A673 (cell line): ENCODE measurements around the gene TAF9. TPM values are rescaled to one million over a fixed set of nuclear protein-coding genes. Genes with fewer than 3 reads are reported as not detected.

Experiments
- BruUV-seq: library from RNA; stranded (reverse); fragments of 400-500 nt; replicated peaks from 2 replicates; lab custom pipeline; 2021; lab: Mats Ljungman, UMichigan
- CTCF ChIA-PET: fragments of 300-600 bp; sonication (Branson Sonifier 250); formaldehyde crosslinking; loops from one replicate; lab custom pipeline; 2022; ENCODE audit warnings: antibody characterized with exemption; lab: Charles Lee
- POLR2A ChIA-PET: fragments of 300-600 bp; sonication (Branson Sonifier 250); formaldehyde crosslinking; loops from one replicate; lab custom pipeline; 2022; ENCODE audit warnings: antibody characterized with exemption; ENCODE audit not compliant: low non-redundant PET; lab: Charles Lee
- DNase-seq: peaks from one replicate; pipeline ENCODE4 v3.0.0-alpha.2; 2015; ENCODE audit warnings: low spot score
- H3K27ac ChIP-seq: fragments of 200-600 bp; sonication (generic); 2 replicates; pipeline ENCODE4 v1.5.1; 2016; ENCODE audit warnings: mixed run types, low read depth, mild to moderate bottlenecking, mixed read lengths, antibody characterized with exemption, low read length; ENCODE audit not compliant: poor library complexity, severe bottlenecking
- H3K27me3 ChIP-seq: fragments of 200-600 bp; sonication (generic); replicated peaks from 2 replicates; pipeline ENCODE4 v1.6.1; 2017; ENCODE audit warnings: mixed run types, low read depth, mild to moderate bottlenecking, mixed read lengths, antibody characterized with exemption, low read length; ENCODE audit not compliant: insufficient read depth, poor library complexity
- H3K36me3 ChIP-seq: fragments of 200-600 bp; sonication (generic); 2 replicates; pipeline ENCODE4 v1.6.1; 2016; ENCODE audit warnings: mixed run types, mild to moderate bottlenecking, mixed read lengths, antibody characterized with exemption, low read length; ENCODE audit not compliant: insufficient read depth, poor library complexity, severe bottlenecking
- H3K4me1 ChIP-seq: fragments of 200-600 bp; sonication (generic); 2 replicates; pipeline ENCODE4 v1.6.1; 2017; ENCODE audit warnings: mixed run types, mild to moderate bottlenecking, mixed read lengths, antibody characterized with exemption, low read length; ENCODE audit not compliant: insufficient read depth, poor library complexity, severe bottlenecking
- H3K4me3 ChIP-seq: fragments of 200-600 bp; sonication (generic); 2 replicates; pipeline ENCODE4 v1.5.1; 2016; ENCODE audit warnings: low read depth, mixed run types, mild to moderate bottlenecking, mixed read lengths, low read length; ENCODE audit not compliant: poor library complexity, severe bottlenecking
- H3K9me3 ChIP-seq: fragments of 200-600 bp; sonication (generic); 2 replicates; pipeline ENCODE4 v1.6.1; 2016; ENCODE audit warnings: mixed run types, low read depth, mild to moderate bottlenecking, mixed read lengths, antibody characterized with exemption, low read length; ENCODE audit not compliant: poor library complexity, severe bottlenecking
- CTCF ChIP-seq: fragments of 300-800, 200-600 bp; sonication (generic); conservative IDR thresholded peaks from 2 replicates; pipeline ENCODE4 v1.5.1; 2017; ENCODE audit warnings: low read depth, mild to moderate bottlenecking, antibody characterized with exemption, low read length, moderate library complexity, mixed read lengths
- EZH2 ChIP-seq: fragments of 200-600 bp; sonication (generic); IDR thresholded peaks from 2 replicates; pipeline ENCODE4 v1.6.1; 2017; ENCODE audit warnings: borderline replicate concordance, low read depth, mild to moderate bottlenecking, mixed read lengths, antibody characterized with exemption, low read length; ENCODE audit not compliant: poor library complexity, severe bottlenecking
- intact Hi-C: fragments of 100-400 bp; cut with micrococcal nuclease; formaldehyde crosslinking; loops from one replicate; pipeline ENCODE4 v1.10.0; 2022; ENCODE audit not compliant: unreplicated experiment
- total RNA-seq: library from RNA; stranded (reverse); gene quantifications from 2 replicates; pipeline ENCODE4 v1.2.3, GENCODE V29; 2021

Gene TAF9
- total RNA-seq, 1 experiment from 2014 or later, result 91.4 TPM

GRCh38 chr5:69329905-69330489 lies 39.3 kb downstream of the TAF9 start:
- no peak for DNase-seq
- CTCF ChIA-PET, result no interaction called here
- no peak overlapping the region for H3K4me3 ChIP-seq
- no peaks in the 10 kb centered on the region for H3K9me3 ChIP-seq
- no peaks in the 10 kb centered on the region for H3K36me3 ChIP-seq
- H3K27ac ChIP-seq, result no peak overlapping the region
- H3K27me3 ChIP-seq, result no peaks in the 10 kb centered on the region
- H3K4me1 ChIP-seq, result no peaks in the 10 kb centered on the region
- intact Hi-C loops, result loop anchor here (5.0 to 10.0 kb wide), 2 partner anchors 238 to 305 kb away; partner anchors contain the start of gene SLC30A5
- no TSS peak for BruUV-seq
- POLR2A ChIA-PET, result no interaction called here
- TF ChIP-seq EZH2 (no peak), CTCF (no peak)

DNA sequence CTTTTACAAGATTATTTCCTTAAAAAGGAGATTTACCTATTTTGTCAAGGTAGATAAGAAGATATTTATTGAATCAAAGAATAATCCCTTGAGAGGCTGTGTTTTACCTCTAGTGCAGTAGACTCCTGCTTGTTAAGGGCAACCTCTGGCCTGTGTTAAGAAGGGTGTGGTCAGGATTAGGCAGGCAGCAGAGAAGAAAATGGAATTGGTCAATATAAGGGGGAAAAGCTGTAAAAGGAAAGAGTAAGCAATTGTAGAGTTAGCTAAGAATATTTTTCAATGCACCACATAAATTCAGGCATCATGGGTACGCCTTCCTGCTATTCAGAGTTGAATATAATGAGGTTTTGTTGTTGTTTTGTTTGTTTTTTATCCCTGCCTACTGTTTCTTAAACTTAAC lies 43.0 kb downstream of the TAF9 start:
- H3K27me3 ChIP-seq, result no peaks in the 10 kb centered on the region
- POLR2A ChIA-PET, result no interaction called here
- BruUV-seq, result no TSS peak
- TF ChIP-seq CTCF (no peak), EZH2 (no peak)
- DNase-seq, result no peak
- H3K9me3 ChIP-seq, result no peaks in the 10 kb centered on the region
- CTCF ChIA-PET, result no interaction called here
- no peaks in the 10 kb centered on the region for H3K36me3 ChIP-seq
- no peaks in the 10 kb centered on the region for H3K4me1 ChIP-seq
- intact Hi-C loops, result no loop called here
- no peak overlapping the region for H3K27ac ChIP-seq
- no peak overlapping the region for H3K4me3 ChIP-seq

DNA sequence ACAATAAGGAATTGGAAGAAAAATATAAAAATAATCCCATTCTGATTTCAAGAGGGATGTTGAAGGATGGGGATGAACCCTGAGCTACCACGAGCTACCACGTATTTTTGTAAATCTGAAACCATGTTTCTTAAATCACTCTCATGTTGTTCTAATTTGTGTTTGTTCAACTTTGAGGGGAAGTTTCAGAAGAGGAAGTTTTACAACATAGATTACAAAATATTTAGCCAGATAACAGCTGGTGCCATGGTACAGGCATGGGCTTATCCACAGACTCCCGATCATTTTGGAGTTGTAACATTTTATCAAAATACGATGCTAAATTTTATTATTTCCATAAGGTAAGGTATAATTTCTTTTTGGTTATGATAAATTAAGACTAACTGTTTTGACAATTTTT lies 51.9 kb downstream of the TAF9 start:
- Histone ChIP-seq H3K36me3 (no peaks in the 10 kb centered on the region), H3K27me3 (no peaks in the 10 kb centered on the region), H3K4me3 (no peak overlapping the region), H3K27ac (no peak overlapping the region), H3K4me1 (no peaks in the 10 kb centered on the region), H3K9me3 (no peaks in the 10 kb centered on the region)
- ChIA-PET POLR2A (no interaction called here), CTCF (no interaction called here)
- TF ChIP-seq EZH2, result no peak
- intact Hi-C loops, result no loop called here
- BruUV-seq, result no TSS peak
- no peak for DNase-seq

GRCh38 chr5:69315972-69316371 lies 53.3 kb downstream of the TAF9 start:
- POLR2A ChIA-PET, result no interaction called here
- BruUV-seq, result no TSS peak
- no peaks in the 10 kb centered on the region for H3K4me1 ChIP-seq
- no peak overlapping the region for H3K27ac ChIP-seq
- TF ChIP-seq CTCF (no peak), EZH2 (no peak)
- DNase-seq, result no peak
- no peak overlapping the region for H3K4me3 ChIP-seq
- intact Hi-C loops, result no loop called here
- CTCF ChIA-PET, result interaction anchor here (0.6 kb wide), 1 partner anchor 92 kb away, joined by 3 read pairs; no protein-coding TSS in a partner anchor
- no peaks in the 10 kb centered on the region for H3K9me3 ChIP-seq
- H3K36me3 ChIP-seq, result no peaks in the 10 kb centered on the region
- H3K27me3 ChIP-seq, result no peaks in the 10 kb centered on the region
